Measurements from ENCODE around the gene CDK2AP2.

Gene CDK2AP2

DNA sequence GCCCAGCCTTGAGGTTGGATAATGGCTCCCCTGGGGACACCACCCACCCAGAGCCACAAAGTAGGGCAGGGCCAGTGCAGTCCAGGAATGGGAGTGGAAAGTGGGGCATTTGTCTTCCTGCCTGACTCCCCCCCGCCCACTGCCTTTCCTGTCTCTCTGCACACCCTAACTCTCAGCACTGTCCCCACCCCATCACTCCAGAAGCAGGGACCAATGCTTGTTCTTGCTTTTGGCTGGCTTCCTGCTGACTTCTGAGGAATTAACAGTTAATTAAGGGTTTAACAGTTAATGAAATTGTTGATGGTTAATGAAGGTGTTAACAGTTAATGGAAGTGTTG is 7.5 kb downstream of the CDK2AP2 start:
- DNase-seq (ENCODE audit: low spot score) = no peak
- TF ChIP-seq, protein P1, sequence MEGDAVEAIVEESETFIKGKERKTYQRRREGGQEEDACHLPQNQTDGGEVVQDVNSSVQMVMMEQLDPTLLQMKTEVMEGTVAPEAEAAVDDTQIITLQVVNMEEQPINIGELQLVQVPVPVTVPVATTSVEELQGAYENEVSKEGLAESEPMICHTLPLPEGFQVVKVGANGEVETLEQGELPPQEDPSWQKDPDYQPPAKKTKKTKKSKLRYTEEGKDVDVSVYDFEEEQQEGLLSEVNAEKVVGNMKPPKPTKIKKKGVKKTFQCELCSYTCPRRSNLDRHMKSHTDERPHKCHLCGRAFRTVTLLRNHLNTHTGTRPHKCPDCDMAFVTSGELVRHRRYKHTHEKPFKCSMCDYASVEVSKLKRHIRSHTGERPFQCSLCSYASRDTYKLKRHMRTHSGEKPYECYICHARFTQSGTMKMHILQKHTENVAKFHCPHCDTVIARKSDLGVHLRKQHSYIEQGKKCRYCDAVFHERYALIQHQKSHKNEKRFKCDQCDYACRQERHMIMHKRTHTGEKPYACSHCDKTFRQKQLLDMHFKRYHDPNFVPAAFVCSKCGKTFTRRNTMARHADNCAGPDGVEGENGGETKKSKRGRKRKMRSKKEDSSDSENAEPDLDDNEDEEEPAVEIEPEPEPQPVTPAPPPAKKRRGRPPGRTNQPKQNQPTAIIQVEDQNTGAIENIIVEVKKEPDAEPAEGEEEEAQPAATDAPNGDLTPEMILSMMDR (IDR thresholded peaks at IDR 0.05; ENCODE audit: extremely low read depth, insufficient read depth, missing control alignments) = no peak
- in situ Hi-C loops (cut with MboI; ENCODE audit: low pct_unique_long_range_greater_than_20kb, low sequenced_read_pairs, unreplicated experiment) = no loop called here

DNA sequence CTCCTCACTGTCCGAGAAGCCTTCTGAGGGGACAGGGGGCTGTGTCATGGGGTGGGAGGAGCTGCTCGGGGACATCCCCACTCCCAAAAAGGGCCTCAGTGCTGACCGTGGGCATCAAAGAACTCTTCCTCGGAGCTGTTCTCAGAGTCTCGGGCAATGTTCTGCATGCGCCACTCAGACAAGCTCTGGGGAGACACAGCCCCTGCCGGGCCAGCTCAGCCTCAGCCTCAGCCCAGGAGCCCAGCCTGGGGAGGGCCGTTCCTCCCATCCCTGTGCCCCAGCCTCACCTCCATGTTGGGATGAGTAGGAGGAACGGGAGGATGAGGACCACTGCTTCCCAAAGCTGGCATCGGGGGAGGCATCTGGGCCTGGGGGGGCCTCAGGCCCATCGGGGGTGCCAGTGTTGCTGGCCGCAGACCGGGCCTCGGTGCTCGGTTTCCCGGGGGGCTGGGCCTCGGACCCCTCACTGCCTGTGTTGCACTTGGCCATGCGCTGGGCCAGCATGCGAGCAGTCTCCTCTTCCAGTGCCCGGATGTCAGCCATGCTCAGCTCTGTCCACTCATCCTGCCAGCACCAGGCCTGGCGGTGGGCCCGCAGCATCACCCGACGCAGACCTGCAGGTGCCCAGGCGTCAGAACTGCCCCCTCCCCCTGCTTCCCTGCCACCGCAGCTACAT is 8.0 kb downstream of the CDK2AP2 start:
- TF ChIP-seq, protein P1 (IDR thresholded peaks at IDR 0.05; ENCODE audit: extremely low read depth, insufficient read depth, missing control alignments) = no peak
- no peak for DNase-seq (ENCODE audit: low spot score)
- in situ Hi-C loops (cut with MboI; ENCODE audit: low pct_unique_long_range_greater_than_20kb, low sequenced_read_pairs, unreplicated experiment) = no loop called here

DNA sequence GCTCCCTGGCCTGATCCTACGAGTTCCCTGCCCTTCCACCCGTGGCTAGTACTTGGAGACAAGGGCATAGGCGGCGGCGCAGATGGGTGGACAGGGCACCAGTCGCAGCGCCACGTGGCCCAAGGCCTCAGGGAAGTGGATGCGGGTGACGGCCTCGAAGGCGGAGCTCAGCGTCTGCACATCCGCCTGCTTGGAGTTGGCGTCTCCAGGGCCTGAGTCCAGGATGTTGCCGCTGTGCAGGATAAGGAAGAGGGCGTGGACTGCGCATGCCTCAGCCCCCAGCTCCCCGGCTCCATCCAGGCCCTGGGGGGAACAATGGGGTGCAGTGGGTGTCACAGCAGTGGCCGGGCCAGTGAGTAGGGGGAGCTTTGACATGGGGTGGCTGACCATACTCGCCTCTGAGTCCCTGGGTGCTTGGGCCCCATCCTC is 9.4 kb downstream of the CDK2AP2 start:
- DNase-seq (ENCODE audit: low spot score) = no peak
- TF ChIP-seq, protein P1 (IDR thresholded peaks at IDR 0.05; ENCODE audit: extremely low read depth, insufficient read depth, missing control alignments) = no peak

DNA sequence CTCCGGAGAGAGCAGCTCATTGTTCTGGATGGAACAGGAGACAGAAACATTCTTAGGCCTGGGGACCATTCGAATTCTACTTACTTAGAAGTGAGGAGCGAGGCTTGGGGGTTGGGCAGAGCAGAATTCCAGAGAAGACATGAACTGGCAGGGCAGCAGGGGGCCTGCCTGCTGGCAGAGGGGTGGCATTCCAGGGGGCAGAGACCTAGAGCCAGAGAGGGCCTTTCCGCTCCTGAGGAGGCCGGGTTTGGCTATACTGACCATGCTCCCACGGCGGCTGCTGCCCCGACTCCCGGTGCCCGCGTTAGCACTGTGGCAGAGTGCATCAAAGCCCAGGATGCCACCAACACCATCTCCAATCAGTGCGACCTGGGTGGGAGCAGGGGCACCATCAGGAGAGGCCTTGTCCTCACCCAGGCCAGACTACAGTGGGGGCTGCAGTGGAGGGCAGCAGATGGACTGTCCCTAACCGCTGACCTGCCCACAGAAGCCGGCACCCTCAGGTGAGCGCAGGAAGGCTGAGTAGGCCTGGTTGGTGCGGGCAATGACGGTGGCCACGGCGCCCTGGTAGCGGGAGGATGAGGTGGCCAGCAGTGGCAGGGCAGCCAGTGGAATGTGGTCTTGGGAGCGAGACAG is 10.2 kb downstream of the CDK2AP2 start:
- in situ Hi-C loops (cut with MboI; ENCODE audit: low pct_unique_long_range_greater_than_20kb, low sequenced_read_pairs, unreplicated experiment) = no loop called here
- TF ChIP-seq, protein P1 (IDR thresholded peaks at IDR 0.05; ENCODE audit: extremely low read depth, insufficient read depth, missing control alignments) = no peak
- no peak for DNase-seq (ENCODE audit: low spot score)

More for the DNA sequence above, 9.4 kb downstream of the CDK2AP2 start:
- in situ Hi-C loops (cut with MboI; ENCODE audit: low pct_unique_long_range_greater_than_20kb, low sequenced_read_pairs, unreplicated experiment) = no loop called here

DNA sequence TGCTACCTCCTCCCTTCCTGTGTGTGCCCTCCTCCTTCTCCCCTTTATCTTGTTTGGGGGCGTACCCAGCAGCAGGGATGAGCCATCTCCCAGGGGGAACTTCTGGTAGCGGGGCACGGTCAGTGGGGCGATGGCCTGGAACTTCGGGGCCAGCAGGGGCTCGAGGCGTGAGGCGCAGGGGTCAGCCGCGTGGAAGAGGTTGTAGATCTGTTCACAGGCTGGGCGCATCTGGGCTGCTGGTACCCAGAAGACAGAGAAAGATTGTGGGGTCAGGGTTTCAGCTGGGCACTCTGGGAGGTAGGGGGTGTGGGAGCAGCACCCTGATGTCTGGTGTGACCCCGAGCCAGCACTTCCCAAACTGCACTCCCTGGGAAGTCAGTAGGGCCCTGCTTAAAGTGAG is 11.8 kb downstream of the CDK2AP2 start:
- in situ Hi-C loops (cut with MboI; ENCODE audit: low pct_unique_long_range_greater_than_20kb, low sequenced_read_pairs, unreplicated experiment) = no loop called here
- TF ChIP-seq, protein P1 (IDR thresholded peaks at IDR 0.05; ENCODE audit: extremely low read depth, insufficient read depth, missing control alignments) = no peak
- DNase-seq (ENCODE audit: low spot score) = no peak

DNA sequence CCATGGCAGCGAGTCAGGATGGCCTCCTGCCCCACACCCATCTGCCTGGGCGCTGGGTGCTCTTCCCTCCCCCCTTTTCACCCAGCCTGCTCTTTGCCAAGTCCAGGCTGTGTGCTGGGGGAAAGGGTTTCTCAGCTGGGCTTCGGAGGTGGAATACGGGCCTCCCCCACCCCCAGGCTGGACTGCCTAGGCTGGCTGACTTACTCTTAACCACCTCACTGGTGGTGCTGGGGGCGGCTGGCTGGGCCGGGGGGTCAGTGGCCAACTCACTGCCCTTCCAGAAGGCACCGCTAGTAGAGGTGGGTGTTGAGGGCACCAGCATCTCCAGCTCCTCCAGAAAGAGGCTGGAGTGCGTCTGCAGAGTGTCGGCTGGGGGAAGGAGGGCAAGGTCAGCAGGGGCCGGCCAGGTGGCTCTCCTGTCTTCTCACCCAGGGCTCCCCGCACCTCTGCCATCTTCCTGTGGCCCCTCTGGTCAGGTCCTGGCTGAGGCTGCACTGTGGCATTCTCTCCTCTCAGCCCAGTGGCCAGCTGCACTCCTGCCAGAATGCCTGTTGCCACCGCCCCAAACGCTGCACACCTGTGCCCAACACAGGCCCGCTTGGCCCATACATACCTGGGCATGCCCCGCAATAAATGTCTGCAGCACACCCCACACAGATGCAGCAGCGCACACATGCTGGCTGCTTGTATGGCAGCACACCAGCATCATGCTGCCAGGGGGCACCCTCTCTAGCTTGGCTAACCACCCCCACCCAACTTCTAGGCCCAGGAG is 12.5 kb downstream of the CDK2AP2 start:
- TF ChIP-seq, protein P1 (IDR thresholded peaks at IDR 0.05; ENCODE audit: extremely low read depth, insufficient read depth, missing control alignments) = no peak
- in situ Hi-C loops (cut with MboI; ENCODE audit: low pct_unique_long_range_greater_than_20kb, low sequenced_read_pairs, unreplicated experiment) = no loop called here
- DNase-seq (ENCODE audit: low spot score) = no peak

All from GM13977 (cell line).